HepG2 (cell line): ENCODE results near the gene RAD51. TPM values are rescaled to one million over a fixed set of nuclear protein-coding genes. Genes with fewer than 3 reads are reported as not detected.

Source experiments
- CERS6 ChIP-seq: sonication (generic); formaldehyde crosslinking; IDR thresholded peaks from 2 replicates; pipeline ENCODE4 v1.5.0; 2020; ENCODE audit warnings: missing genetic modification reagents
- CHD4 ChIP-seq: fragments of 200-600 bp; sonication (generic); IDR thresholded peaks from 2 replicates; pipeline ENCODE4 v1.7.0; 2017; ENCODE audit warnings: mild to moderate bottlenecking, low read length, borderline replicate concordance
- CREBL2 ChIP-seq: sonication (generic); formaldehyde crosslinking; IDR thresholded peaks from 2 replicates; pipeline ENCODE4 v1.8.1; 2023; ENCODE audit warnings: missing genetic modification reagents, mild to moderate bottlenecking, borderline replicate concordance
- ELF1 ChIP-seq: sonication (generic); formaldehyde crosslinking; IDR thresholded peaks from 2 replicates; pipeline ENCODE4 v1.4.0; 2020; ENCODE audit warnings: missing genetic modification reagents
- JDP2 ChIP-seq: sonication (generic); formaldehyde crosslinking; IDR thresholded peaks from 2 replicates; pipeline ENCODE4 v1.8.1; 2022; ENCODE audit warnings: missing genetic modification reagents, borderline replicate concordance
- KLF15 ChIP-seq: sonication (generic); formaldehyde crosslinking; IDR thresholded peaks from 2 replicates; pipeline ENCODE4 v1.8.1; 2023; ENCODE audit warnings: borderline replicate concordance, mild to moderate bottlenecking, inconsistent platforms, missing genetic modification reagents, mixed read lengths
- PLRG1 ChIP-seq: fragments of 450-650 bp; conservative IDR thresholded peaks from 2 replicates; pipeline ENCODE4 v1.6.1; 2016
- PRDM15 ChIP-seq: sonication (generic); formaldehyde crosslinking; IDR thresholded peaks from 2 replicates; pipeline ENCODE4 v1.4.0; 2020; ENCODE audit warnings: missing genetic modification reagents
- SALL2 ChIP-seq: sonication (generic); formaldehyde crosslinking; IDR thresholded peaks from 2 replicates; pipeline ENCODE4 v1.8.1; 2023; ENCODE audit warnings: mild to moderate bottlenecking, missing genetic modification reagents, inconsistent platforms
- SCMH1 ChIP-seq: sonication (generic); formaldehyde crosslinking; IDR thresholded peaks from 2 replicates; pipeline ENCODE4 v1.9.0; 2021; ENCODE audit warnings: missing genetic modification reagents, mild to moderate bottlenecking, borderline replicate concordance
- SMARCC2 ChIP-seq: fragments of 450-650 bp; IDR thresholded peaks from 2 replicates; pipeline ENCODE4 v1.6.1; 2017; ENCODE audit warnings: antibody characterized with exemption, mild to moderate bottlenecking
- SOX13 ChIP-seq, 3 experiments: fragments of 450-650 bp in 1 of 3; sonication (generic) in 1 of 3; formaldehyde crosslinking in 1 of 3; IDR thresholded peaks in 2 of 3; conservative IDR thresholded peaks in 1 of 3; 2 replicates each; pipeline versions ENCODE4 v1.5.0 to v1.6.1; 2016 to 2020; ENCODE audit warnings: antibody characterized with exemption in 1 of 3, mild to moderate bottlenecking in 1 of 3, missing compliant biosample characterization in 1 of 3, missing genetic modification reagents in 1 of 3, moderate library complexity in 1 of 3
- TRAFD1 ChIP-seq: sonication (generic); formaldehyde crosslinking; IDR thresholded peaks from 2 replicates; pipeline ENCODE4 v1.5.1; 2020; ENCODE audit warnings: missing genetic modification reagents, mild to moderate bottlenecking, borderline replicate concordance
- ZNF333 ChIP-seq: sonication (generic); formaldehyde crosslinking; IDR thresholded peaks from 2 replicates; pipeline ENCODE4 v1.4.0; 2020; ENCODE audit warnings: mild to moderate bottlenecking, missing genetic modification reagents, borderline replicate concordance
- ZNF362 ChIP-seq: sonication (generic); formaldehyde crosslinking; IDR thresholded peaks from 2 replicates; pipeline ENCODE4 v1.4.0; 2020; ENCODE audit warnings: missing genetic modification reagents, mild to moderate bottlenecking, borderline replicate concordance
- ZNF556 ChIP-seq: sonication (generic); formaldehyde crosslinking; IDR thresholded peaks from 2 replicates; pipeline ENCODE4 v1.4.0; 2020; ENCODE audit warnings: mild to moderate bottlenecking, missing genetic modification reagents, borderline replicate concordance
- ZNF570 ChIP-seq: sonication (generic); formaldehyde crosslinking; IDR thresholded peaks from 2 replicates; pipeline ENCODE4 v1.4.0; 2020; ENCODE audit warnings: mild to moderate bottlenecking, missing genetic modification reagents, borderline replicate concordance
- ZNF740 ChIP-seq: sonication (generic); formaldehyde crosslinking; IDR thresholded peaks from 2 replicates; pipeline ENCODE4 v1.4.0; 2020; ENCODE audit warnings: missing genetic modification reagents
- ZNF768 ChIP-seq: sonication (generic); formaldehyde crosslinking; IDR thresholded peaks from 2 replicates; pipeline ENCODE4 v1.4.0; 2020; ENCODE audit warnings: missing genetic modification reagents
- polyA plus RNA-seq, 8 experiments: library from polyadenylated mRNA; depleted of rRNA in 3 of 8; stranded (reverse) in 7 of 8; unstranded in 1 of 8; fragments of >200 nt; fragmentation: Illumina TruSeq in 4 of 8; extraction: Trizol in 4 of 8; gene quantifications; 2 replicates each; pipeline versions ENCODE4 v1.2.1 to v1.2.3, GENCODE V29; 2011 to 2016; ENCODE audit warnings: low read depth in 4 of 8, missing spikeins in 1 of 8, mixed read lengths in 1 of 8; ENCODE audit not compliant: insufficient read depth in 1 of 8
- total RNA-seq, 5 experiments: library from RNA; depleted of rRNA; stranded (reverse); fragments of >200 nt; fragmentation: Illumina TruSeq; extraction: Trizol; gene quantifications; 2 replicates each; pipeline ENCODE4 v1.2.3, GENCODE V29; 2016; ENCODE audit warnings: low read depth in 1 of 5

The RAD51 gene
- total and polyA plus RNA-seq, 2 of the 13 experiments (the other 11 are each of a cell fraction or from before 2014, with no cell fraction given), result 8.5 to 12.8 TPM

GRCh38 chr15:40754883-40755811 is 60.2 kb downstream of the RAD51 start, which contains the start of gene RMDN3 (continued):
- TF ChIP-seq KLF15, result no peak
- no peak for TF ChIP-seq CREBL2 (CRISPR knock-in tag)
- TF ChIP-seq ZNF556, result peak; percentile 61; the same call in 1 of the 2 replicates
- no peak for TF ChIP-seq ZNF333 (CRISPR knock-in tag)
- TF ChIP-seq CHD4, result no peak
- TF ChIP-seq SCMH1 (CRISPR knock-in tag), result no peak
- 0 out of 2 replicates have a peak, but pooled peaks have one; percentile 23 for TF ChIP-seq ZNF362
- TF ChIP-seq ZNF570 (CRISPR knock-in tag), result no peak
- no peak for TF ChIP-seq SOX13 (IDR thresholded peaks at IDR 0.05)
- peak in 1 of 2 experiments; percentile 43; a peak in 1 of 4 replicates for TF ChIP-seq SOX13 (CRISPR knock-in tag; conservative IDR thresholded peaks at IDR 0.05 in 1 of 2, IDR thresholded peaks at IDR 0.05 in 1 of 2)
- peak; percentile 69 for TF ChIP-seq ELF1
- no peak for TF ChIP-seq PRDM15 (CRISPR knock-in tag)
- TF ChIP-seq PLRG1, result no peak
- no peak for TF ChIP-seq SALL2 (CRISPR knock-in tag)
- no peak for TF ChIP-seq TRAFD1
- TF ChIP-seq ZNF768 (CRISPR knock-in tag), result no peak
- TF ChIP-seq JDP2 (CRISPR knock-in tag), result no peak
- TF ChIP-seq ZNF740 (CRISPR knock-in tag), result peak; percentile 23; the same call in 1 of the 2 replicates
- TF ChIP-seq SMARCC2, result no peak
- no peak for TF ChIP-seq CERS6 (CRISPR knock-in tag)
